ENCODE results near the gene CMTM8.

Gene CMTM8

GRCh38 chr3:32403663-32404062, 165.2 kb downstream of the CMTM8 start:
- no peak overlapping the region for H3K9ac ChIP-seq (ENCODE audit: low read length)
- no peak overlapping the region for H3K4me3 ChIP-seq (ENCODE audit: low read length)
- H3K27me3 ChIP-seq (replicated peaks; ENCODE audit: control insufficient read depth, insufficient read depth, low read length): no peaks in the 10 kb centered on the region
- no peaks in the 10 kb centered on the region for H3K9me3 ChIP-seq (ENCODE audit: control insufficient read depth, low read length)
- H3K4me1 ChIP-seq (ENCODE audit: control insufficient read depth, insufficient read depth, low read length): peaks cover 11% of the 10 kb centered on the region
- no peak for DNase-seq (ENCODE audit: low read depth)
- no peaks in the 10 kb centered on the region for H3K36me3 ChIP-seq (ENCODE audit: control insufficient read depth, insufficient read depth, low read length, severe bottlenecking)

- H3K27me3 ChIP-seq (replicated peaks; ENCODE audit: control insufficient read depth, insufficient read depth, low read length): no peaks in the 10 kb centered on the region
- no peak for DNase-seq (ENCODE audit: low read depth)
These were observed 166.2 kb downstream of the CMTM8 start for GRCh38 chr3:32404714-32405113.

GRCh38 chr3:32405155-32405554, 166.7 kb downstream of the CMTM8 start:
- Histone ChIP-seq H3K4me3 (ENCODE audit: low read length) (no peak overlapping the region), H3K36me3 (ENCODE audit: control insufficient read depth, insufficient read depth, low read length, severe bottlenecking) (no peaks in the 10 kb centered on the region), H3K27me3 (replicated peaks; ENCODE audit: control insufficient read depth, insufficient read depth, low read length) (no peaks in the 10 kb centered on the region), H3K9me3 (ENCODE audit: control insufficient read depth, low read length) (no peaks in the 10 kb centered on the region), H3K9ac (ENCODE audit: low read length) (no peak overlapping the region), H3K4me1 (ENCODE audit: control insufficient read depth, insufficient read depth, low read length) (peaks cover 7% of the 10 kb centered on the region)
- no peak for DNase-seq (ENCODE audit: low read depth)

More at GRCh38 chr3:32404714-32405113, 166.2 kb downstream of the CMTM8 start:
- no peaks in the 10 kb centered on the region for H3K36me3 ChIP-seq (ENCODE audit: control insufficient read depth, insufficient read depth, low read length, severe bottlenecking)
- H3K9ac ChIP-seq (ENCODE audit: low read length): no peak overlapping the region
- peaks cover 7% of the 10 kb centered on the region for H3K4me1 ChIP-seq (ENCODE audit: control insufficient read depth, insufficient read depth, low read length)
- H3K4me3 ChIP-seq (ENCODE audit: low read length): no peak overlapping the region
- H3K9me3 ChIP-seq (ENCODE audit: control insufficient read depth, low read length): no peaks in the 10 kb centered on the region

GRCh38 chr3:32405711-32406323, 167.3 kb downstream of the CMTM8 start:
- no peaks in the 10 kb centered on the region for H3K9me3 ChIP-seq (ENCODE audit: control insufficient read depth, low read length)
- H3K4me3 ChIP-seq (ENCODE audit: low read length): no peak overlapping the region
- no peaks in the 10 kb centered on the region for H3K27me3 ChIP-seq (replicated peaks; ENCODE audit: control insufficient read depth, insufficient read depth, low read length)
- peaks cover 5% of the 10 kb centered on the region for H3K4me1 ChIP-seq (ENCODE audit: control insufficient read depth, insufficient read depth, low read length)
- no peak for DNase-seq (ENCODE audit: low read depth)
- H3K9ac ChIP-seq (ENCODE audit: low read length): no peak overlapping the region
- H3K36me3 ChIP-seq (ENCODE audit: control insufficient read depth, insufficient read depth, low read length, severe bottlenecking): no peaks in the 10 kb centered on the region

- Histone ChIP-seq H3K9ac (ENCODE audit: low read length) (no peak overlapping the region), H3K4me3 (ENCODE audit: low read length) (no peak overlapping the region), H3K36me3 (ENCODE audit: control insufficient read depth, insufficient read depth, low read length, severe bottlenecking) (no peaks in the 10 kb centered on the region), H3K27me3 (replicated peaks; ENCODE audit: control insufficient read depth, insufficient read depth, low read length) (no peaks in the 10 kb centered on the region), H3K9me3 (ENCODE audit: control insufficient read depth, low read length) (no peaks in the 10 kb centered on the region), H3K4me1 (ENCODE audit: control insufficient read depth, insufficient read depth, low read length) (no peaks in the 10 kb centered on the region)
- DNase-seq (ENCODE audit: low read depth): no peak
These were observed 168.3 kb downstream of the CMTM8 start for GRCh38 chr3:32406486-32407408.

- Histone ChIP-seq H3K36me3 (ENCODE audit: control insufficient read depth, insufficient read depth, low read length, severe bottlenecking) (no peaks in the 10 kb centered on the region), H3K27me3 (replicated peaks; ENCODE audit: control insufficient read depth, insufficient read depth, low read length) (no peaks in the 10 kb centered on the region), H3K4me3 (ENCODE audit: low read length) (no peak overlapping the region), H3K9me3 (ENCODE audit: control insufficient read depth, low read length) (no peaks in the 10 kb centered on the region), H3K9ac (ENCODE audit: low read length) (no peak overlapping the region), H3K4me1 (ENCODE audit: control insufficient read depth, insufficient read depth, low read length) (no peaks in the 10 kb centered on the region)
- DNase-seq (ENCODE audit: low read depth): no peak
These were observed 172.1 kb downstream of the CMTM8 start for GRCh38 chr3:32410367-32411246.

- H3K9ac ChIP-seq (ENCODE audit: low read length): no peak overlapping the region
- H3K4me1 ChIP-seq (ENCODE audit: control insufficient read depth, insufficient read depth, low read length): no peaks in the 10 kb centered on the region
- H3K36me3 ChIP-seq (ENCODE audit: control insufficient read depth, insufficient read depth, low read length, severe bottlenecking): no peaks in the 10 kb centered on the region
- H3K4me3 ChIP-seq (ENCODE audit: low read length): no peak overlapping the region
- H3K9me3 ChIP-seq (ENCODE audit: control insufficient read depth, low read length): no peaks in the 10 kb centered on the region
- no peaks in the 10 kb centered on the region for H3K27me3 ChIP-seq (replicated peaks; ENCODE audit: control insufficient read depth, insufficient read depth, low read length)
- no peak for DNase-seq (ENCODE audit: low read depth)
These were observed 173.0 kb downstream of the CMTM8 start for GRCh38 chr3:32411442-32411841.

- H3K4me3 ChIP-seq (ENCODE audit: low read length): no peak overlapping the region
- DNase-seq (ENCODE audit: low read depth): no peak
- H3K36me3 ChIP-seq (ENCODE audit: control insufficient read depth, insufficient read depth, low read length, severe bottlenecking): no peaks in the 10 kb centered on the region
- H3K4me1 ChIP-seq (ENCODE audit: control insufficient read depth, insufficient read depth, low read length): no peaks in the 10 kb centered on the region
- H3K9ac ChIP-seq (ENCODE audit: low read length): no peak overlapping the region
- H3K27me3 ChIP-seq (replicated peaks; ENCODE audit: control insufficient read depth, insufficient read depth, low read length): no peaks in the 10 kb centered on the region
- H3K9me3 ChIP-seq (ENCODE audit: control insufficient read depth, low read length): no peaks in the 10 kb centered on the region
These were observed 174.4 kb downstream of the CMTM8 start for GRCh38 chr3:32412887-32413286.

GRCh38 chr3:32413845-32414521, 175.5 kb downstream of the CMTM8 start:
- no peak for DNase-seq (ENCODE audit: low read depth)
- Histone ChIP-seq H3K9ac (ENCODE audit: low read length) (no peak overlapping the region), H3K36me3 (ENCODE audit: control insufficient read depth, insufficient read depth, low read length, severe bottlenecking) (no peaks in the 10 kb centered on the region), H3K27me3 (replicated peaks; ENCODE audit: control insufficient read depth, insufficient read depth, low read length) (no peaks in the 10 kb centered on the region), H3K4me3 (ENCODE audit: low read length) (no peak overlapping the region), H3K4me1 (ENCODE audit: control insufficient read depth, insufficient read depth, low read length) (no peaks in the 10 kb centered on the region), H3K9me3 (ENCODE audit: control insufficient read depth, low read length) (no peaks in the 10 kb centered on the region)

- Histone ChIP-seq H3K9me3 (ENCODE audit: control insufficient read depth, low read length) (no peaks in the 10 kb centered on the region), H3K9ac (ENCODE audit: low read length) (no peak overlapping the region), H3K4me3 (ENCODE audit: low read length) (no peak overlapping the region), H3K4me1 (ENCODE audit: control insufficient read depth, insufficient read depth, low read length) (no peaks in the 10 kb centered on the region), H3K27me3 (replicated peaks; ENCODE audit: control insufficient read depth, insufficient read depth, low read length) (no peaks in the 10 kb centered on the region), H3K36me3 (ENCODE audit: control insufficient read depth, insufficient read depth, low read length, severe bottlenecking) (no peaks in the 10 kb centered on the region)
- no peak for DNase-seq (ENCODE audit: low read depth)
These were observed 176.2 kb downstream of the CMTM8 start for GRCh38 chr3:32414522-32415202.

Measured in adipocyte (in vitro differentiated cells).